Islet of Langerhans (tissue), 1 donor: Measurements from ENCODE around the gene TCF4.

ENCODE experiments used
- FAIRE-seq: peaks from one replicate; lab custom pipeline; 2011; peaks lifted over from hg19 to GRCh38; lab: Jason Lieb, UNC

TCF4 gene

GRCh38 chr18:55588111-55588869 lies at the start of gene TCF4:
TSS of gene TCF4 (minus strand) at chr18:55588192. CDS start at chr18:55587116, 1,076 bp downstream.
- no peak for FAIRE-seq

- no peak for FAIRE-seq
These were observed 49.2 kb upstream of the TCF4 start for GRCh38 chr18:55637204-55637603.

GRCh38 chr18:55635439-55635838 lies 47.4 kb upstream of the TCF4 start:
- no peak for FAIRE-seq

- FAIRE-seq, result no peak
These were observed 46.6 kb upstream of the TCF4 start for GRCh38 chr18:55634545-55634944.

- no peak for FAIRE-seq
These were observed 45.0 kb upstream of the TCF4 start for GRCh38 chr18:55633032-55633431.

- FAIRE-seq, result no peak
These were observed 41.1 kb upstream of the TCF4 start for GRCh38 chr18:55629133-55629532.

- FAIRE-seq, result no peak
These were observed 39.0 kb upstream of the TCF4 start for GRCh38 chr18:55627007-55627406.

GRCh38 chr18:55625901-55626300 lies 37.9 kb upstream of the TCF4 start:
- no peak for FAIRE-seq

GRCh38 chr18:55623626-55624025 lies 35.6 kb upstream of the TCF4 start:
- no peak for FAIRE-seq

GRCh38 chr18:55610506-55610905 lies 22.5 kb upstream of the TCF4 start:
- FAIRE-seq, result no peak

GRCh38 chr18:55609160-55609825 lies 21.3 kb upstream of the TCF4 start:
- no peak for FAIRE-seq

GRCh38 chr18:55608497-55608896 lies 20.5 kb upstream of the TCF4 start:
- no peak for FAIRE-seq

GRCh38 chr18:55607773-55608172 lies 19.8 kb upstream of the TCF4 start:
- FAIRE-seq, result peak; percentile 92

- no peak for FAIRE-seq
These were observed 17.8 kb upstream of the TCF4 start for GRCh38 chr18:55605733-55606338.

- FAIRE-seq, result no peak
These were observed 15.8 kb upstream of the TCF4 start for GRCh38 chr18:55603775-55604174.

- FAIRE-seq, result no peak
These were observed 5.9 kb upstream of the TCF4 start for GRCh38 chr18:55593888-55594287.

- FAIRE-seq, result no peak
These were observed 4.6 kb upstream of the TCF4 start for GRCh38 chr18:55592572-55592971.

GRCh38 chr18:55592106-55592505 lies 4.1 kb upstream of the TCF4 start:
- FAIRE-seq, result no peak

- FAIRE-seq, result peak; percentile 91
These were observed 1.8 kb upstream of the TCF4 start for GRCh38 chr18:55589625-55590291.

GRCh38 chr18:55588870-55589595 lies 1.0 kb upstream of the TCF4 start:
- FAIRE-seq, result peak; percentile 41

- no peak for FAIRE-seq
These were observed 428 bp downstream of the TCF4 start for GRCh38 chr18:55587418-55588110.
